ENCODE data around the gene CHEK1.

CHEK1 gene

DNA sequence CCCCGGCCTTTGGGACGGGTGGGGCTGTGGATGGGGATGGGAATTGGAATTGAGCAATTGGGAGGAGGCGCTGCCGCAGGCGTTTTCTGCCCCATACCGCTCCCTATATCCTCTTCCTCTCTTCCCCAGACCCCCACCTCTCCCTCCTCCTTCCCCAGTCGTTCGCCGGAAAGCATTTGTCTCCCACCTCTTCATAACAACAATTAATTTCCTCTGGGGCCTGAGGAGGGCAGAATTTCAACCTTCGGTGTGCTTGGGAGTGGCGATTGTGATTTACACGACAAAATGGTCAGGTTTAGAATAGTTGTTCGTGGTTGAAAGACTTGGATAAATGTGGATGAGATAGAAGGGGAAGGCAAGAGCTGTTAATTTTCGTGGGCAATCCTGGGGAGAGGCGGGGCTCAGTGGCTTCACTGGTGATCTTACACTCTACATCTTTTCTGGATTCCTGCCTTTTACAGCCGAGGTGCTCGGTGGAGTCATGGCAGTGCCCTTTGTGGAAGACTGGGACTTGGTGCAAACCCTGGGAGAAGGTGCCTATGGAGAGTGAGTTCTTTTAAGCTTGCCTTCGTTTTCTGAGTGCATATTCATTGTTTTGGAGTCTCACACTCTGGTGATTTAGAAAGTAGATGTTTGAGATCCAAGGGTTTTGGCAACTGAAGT lies 1.5 kb downstream of the CHEK1 start:
- DNase-seq, result no peak

DNA sequence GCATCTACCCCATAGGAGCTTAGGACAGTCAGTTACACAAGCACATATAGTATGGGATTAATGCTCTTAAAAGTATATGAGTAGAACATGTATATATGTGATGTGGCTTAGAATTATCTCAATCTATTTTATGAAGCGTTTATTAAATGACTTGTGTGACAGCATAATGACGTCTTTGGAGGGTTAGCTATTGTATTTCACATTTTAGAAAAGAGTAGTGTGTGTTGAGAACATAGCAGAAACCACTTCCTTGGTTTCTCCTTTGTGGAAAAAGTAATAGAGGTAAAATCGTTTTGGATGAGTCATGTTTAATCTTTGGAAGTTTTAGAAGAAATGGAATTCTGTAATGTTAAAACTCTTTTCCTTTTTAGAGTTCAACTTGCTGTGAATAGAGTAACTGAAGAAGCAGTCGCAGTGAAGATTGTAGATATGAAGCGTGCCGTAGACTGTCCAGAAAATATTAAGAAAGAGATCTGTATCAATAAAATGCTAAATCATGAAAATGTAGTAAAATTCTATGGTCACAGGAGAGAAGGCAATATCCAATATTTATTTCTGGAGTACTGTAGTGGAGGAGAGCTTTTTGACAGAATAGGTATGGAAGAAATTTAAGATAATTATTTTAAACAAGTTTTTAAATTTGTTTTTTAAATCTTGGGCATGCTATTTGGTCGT lies 2.4 kb downstream of the CHEK1 start:
- DNase-seq, result no peak

DNA sequence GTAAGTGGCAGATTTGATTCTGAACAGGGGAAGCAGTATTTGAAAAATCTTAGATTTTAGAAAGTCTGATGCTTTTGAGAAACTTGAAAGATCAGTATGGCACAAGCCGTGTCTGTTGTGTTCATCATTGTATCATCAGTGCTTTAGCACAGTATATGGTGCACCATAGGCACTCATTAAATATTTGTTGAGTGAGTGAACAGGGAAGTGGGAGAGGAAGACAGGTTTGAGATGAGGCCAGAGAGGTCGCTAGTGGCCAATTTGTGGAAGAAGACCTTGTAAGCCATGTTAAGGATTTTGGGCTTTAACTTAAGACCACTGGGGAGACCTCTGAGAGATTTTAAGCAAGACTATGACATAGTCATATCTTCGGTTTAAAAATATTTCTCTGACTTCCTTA lies 12.9 kb downstream of the CHEK1 start:
- DNase-seq, result no peak

DNA sequence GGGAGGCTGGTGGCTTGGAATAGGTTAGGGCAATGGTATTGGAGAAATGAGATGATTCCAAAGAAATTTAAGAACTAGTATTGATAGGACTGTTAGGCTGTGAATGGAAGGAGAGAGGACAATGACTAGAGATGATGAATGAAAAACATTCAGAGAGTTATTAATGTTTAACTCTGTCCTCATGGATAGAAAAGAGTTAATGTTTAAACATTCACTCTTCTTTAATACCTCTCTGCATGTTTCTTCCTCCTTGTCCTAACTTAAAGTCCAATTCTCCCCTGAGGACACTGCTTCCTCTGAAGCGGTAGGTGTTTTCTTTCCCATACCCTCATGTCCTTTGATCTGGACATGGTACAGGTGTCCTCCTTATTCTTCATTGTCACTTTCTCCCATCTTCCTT lies 13.4 kb downstream of the CHEK1 start:
- DNase-seq, result no peak

DNA sequence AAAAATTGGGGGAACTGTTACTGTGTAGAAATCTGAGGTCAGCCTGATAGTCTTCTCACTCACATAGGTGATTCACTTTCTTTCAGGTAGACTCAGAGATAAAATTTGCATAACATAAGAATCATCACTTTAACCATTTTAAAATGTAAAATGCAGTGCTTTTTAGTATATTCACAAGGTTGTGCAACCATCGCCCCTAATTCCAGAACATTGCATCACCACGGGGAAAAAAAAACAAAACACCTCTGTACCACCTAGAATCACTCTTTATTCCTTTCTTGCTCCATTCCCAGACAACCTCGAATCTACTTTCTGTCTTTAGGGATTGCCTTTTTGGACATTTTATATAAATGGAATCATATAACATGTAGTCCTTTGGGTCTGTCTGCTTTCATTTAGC lies 20.9 kb downstream of the CHEK1 start:
- DNase-seq, result no peak

DNA sequence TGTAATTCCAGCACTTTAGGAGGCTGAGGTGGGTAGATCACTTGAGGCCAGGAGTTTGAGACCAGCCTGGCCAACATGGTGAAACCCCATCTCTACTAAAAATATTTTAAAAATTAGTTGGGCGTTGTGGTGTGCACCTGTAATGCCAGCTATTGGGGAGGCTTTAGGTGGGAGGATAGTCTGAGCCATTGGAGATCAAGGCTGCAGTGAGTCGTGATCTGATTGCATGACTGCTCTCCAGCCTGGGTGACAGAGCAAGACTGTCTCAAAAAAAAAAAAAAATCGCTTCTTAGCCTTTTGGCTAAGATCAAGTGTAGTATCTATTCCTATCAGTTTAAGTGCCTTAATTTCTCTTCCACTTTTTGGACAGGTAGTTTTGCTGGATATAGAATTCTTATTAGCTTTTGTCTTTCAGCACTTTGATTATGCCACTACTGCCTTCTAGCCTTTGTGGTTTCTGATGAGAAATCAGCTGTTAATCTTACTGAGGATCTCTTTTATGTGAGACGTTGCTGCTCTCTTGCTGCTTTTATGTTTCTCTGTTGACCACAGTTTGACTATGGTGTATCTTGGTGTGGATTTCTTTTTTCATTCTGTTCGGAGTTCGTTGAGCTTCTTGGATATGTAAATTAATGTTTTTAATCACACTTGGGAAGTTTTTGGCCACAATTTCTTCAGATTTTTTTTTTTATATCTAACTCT lies 24.7 kb downstream of the CHEK1 start:
- no peak for DNase-seq

DNA sequence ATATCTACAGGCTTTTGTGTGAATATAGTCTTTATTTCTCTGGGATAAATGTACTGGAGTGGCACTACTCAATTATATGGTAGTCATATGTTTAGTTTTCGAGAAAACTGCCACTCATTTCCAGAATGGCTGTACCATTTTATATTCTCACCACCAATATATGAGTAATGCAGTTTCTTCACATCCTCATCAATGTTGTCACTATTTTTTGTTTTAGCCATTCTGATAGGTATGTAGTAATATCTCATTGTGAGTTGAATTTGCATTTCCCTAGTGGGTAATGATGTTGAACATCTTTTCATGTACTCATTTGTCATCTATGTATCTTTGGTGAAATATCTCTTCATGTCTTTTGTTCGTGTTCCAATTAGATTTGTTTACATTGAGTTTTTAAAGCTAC lies 37.7 kb downstream of the CHEK1 start:
- no peak for DNase-seq

DNA sequence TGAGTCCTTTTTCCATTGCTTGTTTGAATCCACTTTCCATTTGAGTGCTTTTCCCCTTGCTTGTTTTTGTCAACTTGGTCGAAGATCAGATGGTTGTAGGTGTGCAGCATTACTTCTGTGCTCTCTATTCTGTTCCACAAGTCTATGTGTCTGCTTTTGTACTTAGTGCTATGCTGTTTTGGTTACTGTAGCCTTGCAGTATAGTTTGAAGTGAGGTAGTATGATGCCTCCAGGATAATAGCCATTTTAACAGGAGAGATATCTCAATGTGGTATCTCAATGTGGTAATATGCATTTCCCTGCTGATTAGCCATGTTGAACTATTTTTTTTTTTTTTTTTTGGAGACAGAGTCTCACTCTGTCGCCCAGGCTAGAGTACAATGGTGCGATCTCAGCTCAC lies 38.9 kb downstream of the CHEK1 start:
- no peak for DNase-seq

DNA sequence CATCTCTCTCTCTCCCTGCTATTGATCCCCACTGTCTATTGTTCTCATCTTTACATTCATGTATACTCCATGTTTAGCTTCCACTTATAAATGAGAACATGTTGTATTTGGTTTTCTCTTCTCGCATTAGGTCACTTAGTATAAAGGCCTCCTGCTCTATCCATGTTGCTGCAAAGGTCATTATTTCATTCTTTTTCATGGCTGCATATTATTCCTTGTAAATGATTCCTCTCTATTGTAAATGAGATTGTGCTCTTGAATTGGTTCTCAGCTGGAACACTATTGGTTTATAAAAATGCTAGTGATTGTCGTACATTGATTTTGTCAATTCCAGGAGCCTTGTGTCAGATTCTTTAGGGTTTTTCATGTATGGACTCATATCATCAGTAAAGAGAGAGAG lies 42.2 kb downstream of the CHEK1 start:
- no peak for DNase-seq

DNA sequence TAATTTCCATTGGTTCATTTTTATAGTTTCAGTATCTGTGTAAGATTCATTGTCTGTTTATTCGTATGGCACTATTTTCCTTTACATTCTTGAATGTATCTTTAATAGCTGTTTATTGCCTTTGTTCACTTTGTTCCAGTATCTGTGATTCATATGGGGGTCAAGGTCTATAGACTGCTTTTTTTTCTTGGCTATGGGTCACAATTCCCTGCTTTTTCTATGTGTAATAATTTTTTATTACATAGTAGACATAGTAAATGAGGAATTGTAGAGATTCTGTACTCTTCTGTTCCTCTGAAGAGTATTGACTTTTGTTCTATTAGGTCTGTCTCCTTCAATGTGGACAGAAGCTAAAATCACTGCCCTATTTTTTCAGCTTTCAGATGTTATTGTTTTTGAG lies 45.2 kb downstream of the CHEK1 start:
- DNase-seq, result no peak

DNA sequence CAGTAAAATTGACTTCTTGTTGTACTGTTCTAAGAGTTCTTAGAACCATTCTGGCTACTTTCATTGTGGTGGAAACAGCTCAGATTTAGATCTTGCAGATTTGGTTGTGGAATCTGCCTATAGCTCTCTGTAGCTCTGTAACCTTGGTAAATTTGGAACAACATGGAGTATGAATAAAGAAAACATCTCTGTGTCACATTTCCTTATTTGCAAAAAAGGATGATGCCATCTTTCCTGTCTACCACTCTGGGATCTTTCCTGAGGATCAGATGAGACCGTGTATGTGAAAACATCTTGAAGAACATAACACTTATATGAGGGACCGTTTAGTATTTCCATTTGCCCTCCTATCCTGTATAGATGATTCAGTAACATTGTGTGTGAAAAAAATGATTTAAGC lies 46.6 kb downstream of the CHEK1 start:
- DNase-seq, result no peak

DNA sequence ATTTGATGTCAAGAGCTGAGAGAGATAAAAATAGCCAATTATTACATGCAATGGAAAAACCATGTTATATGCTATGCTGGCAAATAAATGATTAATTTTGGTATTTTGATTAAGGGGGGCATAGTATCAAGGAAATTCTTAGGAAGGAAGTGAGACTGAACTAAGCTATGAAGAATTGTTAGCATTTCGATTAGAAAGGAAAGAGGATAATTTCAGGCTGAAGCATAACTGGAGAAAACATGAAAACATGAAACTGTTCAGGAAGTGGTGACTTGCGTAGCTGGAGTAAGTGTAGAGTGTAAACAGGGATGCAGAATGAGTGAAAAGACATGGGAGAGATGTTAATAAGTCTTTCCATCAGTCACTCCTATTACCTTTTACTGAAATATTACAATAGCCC lies 49.2 kb downstream of the CHEK1 start:
- no peak for DNase-seq

DNA sequence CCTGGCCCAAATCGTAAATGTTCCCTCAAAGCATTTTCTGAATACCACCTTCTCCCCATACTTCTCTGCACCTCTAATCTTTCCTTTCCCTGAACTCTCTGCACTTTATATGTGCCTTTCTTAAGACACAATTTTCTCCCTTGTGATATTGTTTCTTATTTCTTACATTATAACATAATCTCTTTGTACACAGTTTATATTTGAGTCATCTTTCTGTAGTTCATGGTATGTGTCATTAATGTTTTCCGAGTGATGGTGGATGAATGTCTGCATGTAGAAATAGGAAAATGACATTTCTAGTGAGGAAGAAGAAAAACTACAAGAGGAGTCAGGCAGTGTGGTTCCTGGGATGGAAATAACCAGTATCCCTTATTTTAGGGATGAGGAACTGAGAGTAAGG lies 50.2 kb downstream of the CHEK1 start:
- no peak for DNase-seq

DNA sequence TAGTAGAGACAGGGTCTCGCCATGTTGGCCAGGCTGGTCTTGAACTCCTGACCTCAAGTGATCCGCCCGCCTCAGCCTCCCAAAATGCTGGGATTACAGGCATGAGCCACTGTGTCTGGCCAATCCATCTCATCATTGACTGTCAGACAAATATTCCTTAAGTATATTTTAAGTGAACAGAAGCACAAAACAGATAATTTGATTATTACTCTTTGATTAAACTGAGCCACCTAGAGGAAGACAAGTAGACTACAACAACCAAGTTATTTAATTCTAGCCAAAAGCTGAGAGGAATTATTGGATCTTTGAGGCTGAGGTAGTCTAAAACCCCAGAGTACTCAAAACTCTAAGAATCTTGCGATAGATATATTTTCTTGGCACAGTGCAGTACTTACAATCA lies 54.4 kb downstream of the CHEK1 start:
- no peak for DNase-seq

DNA sequence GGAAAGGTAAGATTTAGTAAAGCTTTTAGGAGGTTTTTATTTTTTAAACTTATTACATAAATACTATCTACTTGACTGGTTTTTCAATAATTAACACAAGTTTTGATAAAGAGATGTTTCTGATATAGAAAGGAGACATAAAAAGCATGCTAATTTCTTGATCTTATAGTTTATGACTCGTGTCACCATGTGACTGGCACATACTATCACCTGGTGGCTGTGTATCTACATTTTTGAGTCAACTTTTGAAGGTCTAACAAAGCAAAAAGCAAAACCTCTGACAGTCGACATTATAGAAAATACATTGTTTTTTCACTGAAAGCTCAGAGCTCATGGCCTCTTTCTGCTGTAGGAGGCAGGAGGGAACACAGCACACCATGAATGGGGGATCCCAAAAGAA lies 54.9 kb downstream of the CHEK1 start:
- DNase-seq, result no peak

DNA sequence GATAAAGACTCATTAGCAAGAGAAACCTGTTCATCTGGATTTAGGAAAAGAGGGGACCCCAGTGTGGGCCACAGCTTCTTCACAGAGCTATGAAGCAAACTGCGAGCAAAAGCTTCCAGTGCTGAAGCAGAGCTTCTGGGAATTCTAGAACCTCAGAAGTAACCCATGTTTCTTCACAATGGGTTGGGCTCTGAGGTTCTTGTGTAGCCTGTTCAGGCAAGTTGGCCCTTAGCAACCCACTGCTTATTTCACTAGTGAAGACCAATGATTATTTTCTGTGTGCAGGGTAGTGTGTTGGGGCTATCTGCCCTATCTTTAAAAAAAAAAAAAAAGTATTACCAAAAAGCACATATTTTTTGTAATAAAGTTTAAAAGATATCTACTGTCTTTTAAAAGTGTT lies 55.8 kb downstream of the CHEK1 start, which contains the start of gene ACRV1:
TSS of gene ACRV1 (minus strand) at position 101 of the 400 bp plus-strand sequence. CDS start at position 34, 67 bp downstream.
- DNase-seq, result no peak

DNA sequence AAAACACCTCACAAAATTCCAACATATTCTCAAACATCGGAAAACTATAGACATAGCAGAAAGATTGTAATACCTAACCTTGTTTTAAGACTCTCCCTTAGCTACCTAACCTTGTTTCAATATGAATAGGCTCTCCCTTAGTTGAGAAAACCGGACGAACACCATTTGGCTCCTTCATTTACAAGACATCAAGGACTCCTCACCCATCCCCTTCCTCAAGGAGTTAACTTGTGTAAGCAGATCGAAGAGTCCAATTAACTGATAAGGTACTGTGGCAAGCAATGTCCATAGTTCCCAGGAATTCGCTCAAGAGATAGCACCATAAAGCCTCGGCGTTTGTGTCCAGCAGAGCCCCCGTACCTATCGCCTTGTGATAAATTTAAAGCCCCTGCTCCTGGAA lies 60.3 kb downstream of the CHEK1 start:
- no peak for DNase-seq

DNA sequence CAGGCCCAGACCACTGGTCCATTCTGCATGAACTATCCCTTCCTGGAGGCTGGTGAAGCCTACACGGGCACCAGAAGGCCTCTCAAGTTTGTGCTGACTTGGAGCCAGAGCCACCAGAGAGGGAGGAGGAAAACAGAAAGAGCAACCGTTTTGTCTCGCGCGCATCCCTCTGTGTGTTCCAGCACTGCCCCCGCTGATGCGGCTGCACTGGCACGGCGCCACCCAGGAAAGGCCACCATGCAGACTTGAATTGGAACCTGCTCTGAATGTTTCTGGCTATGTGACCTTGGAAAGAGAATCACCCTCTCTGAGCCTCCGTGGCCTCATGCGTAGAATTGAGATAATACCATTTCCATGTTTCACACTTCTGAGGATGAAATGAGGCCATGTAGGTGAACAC lies 63.1 kb downstream of the CHEK1 start:
- DNase-seq, result no peak

DNA sequence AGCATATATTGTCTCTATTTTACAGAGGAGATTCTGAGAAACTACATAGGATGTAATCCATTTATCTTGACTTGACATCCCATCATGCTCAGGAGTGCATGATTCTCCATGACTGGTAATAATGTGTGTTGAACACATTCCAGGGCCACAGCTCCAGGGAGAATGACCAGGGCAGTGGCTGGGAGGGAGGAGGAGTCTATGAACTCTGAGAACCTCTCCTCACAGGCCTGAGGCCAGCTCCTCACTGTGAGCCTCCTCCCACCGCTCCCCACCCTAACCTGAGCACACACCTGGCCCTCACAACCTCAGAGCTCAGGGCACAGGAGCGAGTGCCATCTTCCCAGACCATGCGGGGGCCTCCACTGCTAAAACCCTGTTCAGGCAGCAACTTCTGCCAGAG lies 63.7 kb downstream of the CHEK1 start:
- no peak for DNase-seq

DNA sequence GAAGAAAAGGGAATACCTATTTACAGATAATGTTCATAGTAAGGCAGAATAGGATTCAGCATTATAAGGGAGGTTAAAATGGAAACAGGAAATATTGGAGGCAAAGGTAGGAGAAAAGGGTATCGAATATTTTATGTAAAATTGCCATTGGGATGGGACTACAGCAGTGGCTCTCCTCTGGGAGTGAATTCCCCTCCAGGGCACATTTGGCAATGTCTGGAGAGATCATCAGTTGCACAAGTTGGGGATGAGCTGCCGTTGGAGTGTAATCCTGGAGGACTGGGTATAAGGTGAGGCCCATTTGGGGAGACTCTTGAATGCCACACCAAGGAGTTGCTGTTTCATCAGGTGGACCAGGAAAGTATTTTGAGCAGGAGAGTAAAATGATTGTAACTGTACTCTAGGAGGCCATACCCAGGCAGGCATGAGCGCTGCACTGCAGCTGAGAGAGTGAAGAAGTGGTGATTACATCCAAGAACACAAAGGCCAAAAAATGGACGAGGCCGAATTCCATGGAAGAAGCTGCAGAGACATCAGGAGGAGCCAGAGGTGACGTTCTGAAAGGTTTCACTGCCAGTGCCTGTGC lies 64.4 kb downstream of the CHEK1 start:
- DNase-seq, result no peak

DNA sequence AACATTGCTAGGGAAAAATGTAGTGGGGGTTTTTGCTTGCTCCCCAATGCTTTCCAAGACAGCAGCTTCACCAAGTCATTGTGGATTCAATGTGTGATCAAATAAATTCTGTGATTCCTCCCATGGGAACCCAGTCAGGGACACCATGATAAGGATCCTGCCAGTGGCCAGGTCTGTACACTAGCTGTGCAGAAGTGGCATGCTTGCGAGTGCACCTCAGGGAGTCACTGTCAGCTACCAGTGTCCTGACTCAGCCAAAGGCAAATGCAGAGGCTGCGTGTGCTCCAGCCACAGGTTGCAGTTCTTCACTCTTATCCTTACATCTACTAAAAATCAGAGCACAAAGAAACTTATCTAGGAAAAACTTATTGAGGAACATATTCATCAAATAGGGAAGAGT lies 65.0 kb downstream of the CHEK1 start:
- DNase-seq, result no peak

DNA sequence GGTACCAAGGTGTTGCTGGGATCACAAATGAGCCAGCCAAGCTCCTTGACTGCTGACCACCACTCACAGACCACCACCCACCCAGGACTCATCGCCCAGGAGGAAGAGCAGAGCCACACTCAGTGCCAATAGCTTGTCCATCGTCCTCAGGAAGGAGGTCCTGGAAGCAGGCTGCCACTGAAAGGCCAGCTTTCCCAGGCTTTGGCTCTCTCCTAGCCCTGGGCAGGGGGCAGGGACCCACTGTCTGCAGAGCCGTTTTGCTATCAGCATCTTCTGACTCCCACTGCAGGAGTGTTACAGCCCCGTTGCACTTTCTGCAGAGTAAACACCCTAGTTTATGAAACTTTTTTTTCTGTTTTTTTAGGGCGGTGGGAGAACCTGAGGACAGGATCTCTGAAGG lies 67.9 kb downstream of the CHEK1 start:
- no peak for DNase-seq

DNA sequence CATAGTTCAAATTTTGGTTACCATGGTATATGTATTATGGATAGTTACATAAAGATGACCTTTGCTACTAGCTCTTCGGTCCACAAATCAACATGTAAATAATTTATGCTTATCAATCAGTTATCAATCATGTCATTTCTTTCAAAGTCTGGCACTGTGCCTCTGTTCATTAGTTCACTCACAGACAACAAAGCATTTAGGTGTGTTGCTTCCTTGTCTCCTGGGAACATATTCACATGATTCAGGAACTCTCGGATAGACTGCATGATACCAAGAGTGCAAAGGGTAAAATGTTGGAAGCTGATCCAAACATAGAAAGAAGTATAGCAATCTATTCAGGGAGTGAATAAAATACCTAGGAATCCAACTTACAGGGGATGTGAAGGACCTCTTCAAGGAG lies 70.0 kb downstream of the CHEK1 start:
- no peak for DNase-seq

DNA sequence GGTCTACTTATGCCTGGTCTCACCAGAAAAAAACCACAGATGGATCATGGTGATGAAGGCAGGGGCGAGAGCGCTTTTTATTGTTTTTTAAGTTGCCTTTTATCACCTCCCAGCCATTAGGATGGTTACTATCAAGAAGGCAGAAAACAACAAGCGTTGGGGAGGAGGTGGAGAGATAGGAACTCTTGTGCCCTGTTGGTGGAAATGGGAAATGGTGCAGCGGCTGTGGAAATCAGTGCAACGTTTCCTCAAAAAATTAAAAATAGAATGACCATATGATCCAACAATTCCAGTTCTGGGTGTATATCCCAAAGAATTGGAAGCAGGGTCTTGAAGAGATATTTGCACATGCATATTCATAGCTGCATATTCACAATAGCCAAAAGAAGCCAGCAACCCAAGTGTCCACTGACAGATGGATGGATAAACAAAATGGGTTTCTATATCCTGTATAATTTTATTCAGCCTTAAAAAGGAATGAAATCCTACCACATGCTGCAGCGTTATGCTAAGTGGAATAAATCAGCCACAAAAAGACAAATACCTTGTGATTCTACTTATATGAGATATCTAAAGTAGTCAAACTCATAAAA lies 76.2 kb downstream of the CHEK1 start:
- no peak for DNase-seq

Measured in NCI-H774 (cell line).